ENCODE results near the gene PRKAG2. TPM values are rescaled to one million over a fixed set of nuclear protein-coding genes. Genes with fewer than 3 reads are reported as not detected.

The PRKAG2 gene
- total and polyA plus RNA-seq, 2 experiments from 2014 or later, result 9.1 to 14.9 TPM

- TF ChIP-seq ZNF331 (CRISPR knock-in tag; IDR thresholded peaks at IDR 0.05; ENCODE audit: low read depth), result no peak
- TF ChIP-seq REST (IDR thresholded peaks at IDR 0.05; ENCODE audit: unreplicated experiment), result no peak
- TF ChIP-seq EZH2phosphoT487 (IDR thresholded peaks at IDR 0.05; ENCODE audit: unreplicated experiment), result no peak
- TF ChIP-seq CREB1 (CRISPR knock-in tag; IDR thresholded peaks at IDR 0.05; ENCODE audit: low read depth), result no peak
- TF ChIP-seq EZH2 (IDR thresholded peaks at IDR 0.05; ENCODE audit: low read depth, unreplicated experiment), result no peak
- no peak for TF ChIP-seq ETS1 (IDR thresholded peaks at IDR 0.05)
- no peak for TF ChIP-seq STAT1 (IDR thresholded peaks at IDR 0.05; ENCODE audit: unreplicated experiment)
These were observed 37.4 kb downstream of the PRKAG2 start (continued) for GRCh38 chr7:151839451-151839921.

GRCh38 chr7:151838861-151839381 is 38.0 kb downstream of the PRKAG2 start:
- ATAC-seq, result no peak
- TF ChIP-seq EZH2 (IDR thresholded peaks at IDR 0.05; ENCODE audit: low read depth, unreplicated experiment), result no peak
- no peak for TF ChIP-seq EZH2phosphoT487 (IDR thresholded peaks at IDR 0.05; ENCODE audit: unreplicated experiment)
- TF ChIP-seq CTCF (conservative IDR thresholded peaks at IDR 0.05; ENCODE audit: low read depth in 2 of 2), result no peak
- TF ChIP-seq ZNF462 (CRISPR knock-in tag; IDR thresholded peaks at IDR 0.05), result no peak
- no peak for TF ChIP-seq ZNF114 (CRISPR knock-in tag; IDR thresholded peaks at IDR 0.05)
- no peak for TF ChIP-seq JUNB (IDR thresholded peaks at IDR 0.05; ENCODE audit: unreplicated experiment)
- no peaks in the 10 kb centered on the region for H3K9me3 Mint-ChIP-seq

More at GRCh38 chr7:151838861-151839381, 38.0 kb downstream of the PRKAG2 start:
- Mint-ChIP-seq H3K27ac (no peak overlapping the region), H3K4me1 (peaks cover 23% of the 10 kb centered on the region), H3K27me3 (ENCODE audit: insufficient read depth, low read depth, poor library complexity) (peaks cover 5% of the 10 kb centered on the region), H3K36me3 (ENCODE audit: low read depth) (no peaks in the 10 kb centered on the region), H3K4me3 (no peak overlapping the region)
- no peak overlapping the region for H3K27ac ChIP-seq (ENCODE audit: low read depth)
- H2AFZ ChIP-seq, result no peak overlapping the region
- no peak overlapping the region for H3K4me2 ChIP-seq
- 0 out of 2 replicates have a peak, but pooled peaks cover 2% of the 10 kb centered on the region for H3K9me2 ChIP-seq (ENCODE audit: insufficient read depth)
- no peaks in the 10 kb centered on the region for H3K79me2 ChIP-seq (replicated peaks; ENCODE audit: insufficient read depth)
- no peaks in the 10 kb centered on the region; the same call in 1 of the 2 replicates for H3K4me1 ChIP-seq (ENCODE audit: insufficient read depth)
- DNase-seq (ENCODE audit: low spot score), result no peak
- H4K20me1 ChIP-seq (replicated peaks; ENCODE audit: insufficient read depth), result no peaks in the 10 kb centered on the region
- no peak overlapping the region for H3K4me3 ChIP-seq
- no peaks in the 10 kb centered on the region for H3K36me3 ChIP-seq (ENCODE audit: insufficient read depth)
- no peaks in the 10 kb centered on the region for H3F3A ChIP-seq (replicated peaks; ENCODE audit: low read depth)
- H3K27me3 ChIP-seq (ENCODE audit: insufficient read depth), result no peaks in the 10 kb centered on the region
